Measurements from ENCODE around the gene APOL4.
"Not testable (repeated sequence)": the region's sequence is repeated elsewhere in the genome, so short reads cannot be mapped to it uniquely, and the experiment has no call there.

Gene APOL4

GRCh38 chr22:36180928-36181327 is 20.7 kb downstream of the APOL4 start:
- DNase-seq, result no peak

DNA sequence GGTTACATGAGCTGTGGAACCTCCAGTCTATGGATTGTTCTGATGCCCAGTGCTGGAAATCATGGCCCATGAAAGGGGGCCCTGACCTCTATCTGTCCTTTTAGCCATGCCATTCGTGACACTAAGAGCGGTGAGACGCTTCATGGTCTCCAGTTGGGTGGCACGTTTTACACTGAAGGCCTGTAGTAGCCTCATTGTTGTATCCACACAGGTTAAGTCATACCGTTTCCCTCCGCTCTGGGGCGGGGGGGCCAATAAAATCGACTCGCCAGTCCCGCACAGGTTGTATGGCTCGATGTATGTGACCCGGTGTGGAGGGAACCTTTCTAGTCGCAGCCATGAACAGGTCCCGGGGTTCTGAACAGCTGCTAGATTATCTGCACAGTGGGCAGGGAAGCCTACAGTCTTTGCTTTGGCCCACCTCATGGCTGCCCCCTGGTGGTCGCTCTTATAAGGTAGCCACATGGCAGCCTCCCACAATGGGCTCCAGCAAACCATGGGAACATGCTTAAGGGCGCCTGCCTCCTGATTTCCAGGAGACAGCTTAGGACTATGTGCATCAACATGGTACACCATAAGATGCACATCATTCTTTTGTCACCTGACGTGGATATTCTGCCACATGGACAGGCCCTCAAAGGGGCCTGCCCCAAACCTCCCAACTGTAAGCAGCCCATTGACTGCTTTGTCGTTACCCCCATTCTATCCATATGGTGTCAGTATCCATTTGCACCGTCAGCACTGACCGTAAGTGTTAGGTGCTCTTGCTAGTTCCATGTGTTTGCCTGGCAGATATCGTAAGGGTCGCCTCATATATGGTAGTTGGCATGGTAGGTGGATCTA is 21.4 kb downstream of the APOL4 start:
- peak; percentile 54 to 84 (median 78) for DNase-seq

- DNase-seq, result no peak
Observed at GRCh38 chr22:36177160-36177559, 24.4 kb downstream of the APOL4 start.

DNA sequence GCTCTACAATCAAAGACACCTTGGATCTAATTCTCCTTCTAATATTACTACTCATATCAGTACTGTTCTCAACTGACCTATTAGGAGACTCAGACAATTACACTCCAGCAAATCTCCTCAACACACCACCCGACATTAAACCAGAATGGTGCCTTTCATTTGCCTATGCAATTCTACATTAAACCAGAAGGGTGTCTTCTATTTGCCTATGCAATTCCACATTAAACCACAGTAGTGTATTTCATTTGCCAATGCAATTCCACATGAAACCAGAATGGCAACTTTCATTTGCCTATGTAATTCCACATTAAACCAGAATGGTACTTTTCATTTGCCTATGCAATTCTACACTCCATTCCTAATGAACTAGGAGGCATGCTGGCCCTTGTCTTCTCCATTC is 25.7 kb downstream of the APOL4 start:
- DNase-seq, result no peak

DNA sequence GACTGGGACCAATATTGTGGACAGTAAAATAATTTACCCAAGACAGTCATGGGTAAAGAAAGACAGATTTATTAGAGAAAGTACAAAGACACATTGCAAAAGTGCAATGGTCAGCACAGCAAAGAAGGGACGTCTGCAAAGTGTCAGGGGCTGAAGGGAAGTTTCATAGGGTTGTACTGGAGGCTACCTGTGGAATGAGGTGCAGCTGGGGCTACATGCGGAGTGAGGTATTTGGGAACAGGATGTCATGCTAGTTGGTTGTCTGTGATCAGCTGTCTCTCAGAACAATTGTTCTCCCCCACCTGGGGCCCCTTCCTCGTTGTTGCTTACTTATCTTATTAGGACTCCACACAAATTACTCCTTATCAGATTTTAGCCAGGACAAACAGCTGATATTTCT is 29.7 kb downstream of the APOL4 start:
- DNase-seq, result no peak

DNA sequence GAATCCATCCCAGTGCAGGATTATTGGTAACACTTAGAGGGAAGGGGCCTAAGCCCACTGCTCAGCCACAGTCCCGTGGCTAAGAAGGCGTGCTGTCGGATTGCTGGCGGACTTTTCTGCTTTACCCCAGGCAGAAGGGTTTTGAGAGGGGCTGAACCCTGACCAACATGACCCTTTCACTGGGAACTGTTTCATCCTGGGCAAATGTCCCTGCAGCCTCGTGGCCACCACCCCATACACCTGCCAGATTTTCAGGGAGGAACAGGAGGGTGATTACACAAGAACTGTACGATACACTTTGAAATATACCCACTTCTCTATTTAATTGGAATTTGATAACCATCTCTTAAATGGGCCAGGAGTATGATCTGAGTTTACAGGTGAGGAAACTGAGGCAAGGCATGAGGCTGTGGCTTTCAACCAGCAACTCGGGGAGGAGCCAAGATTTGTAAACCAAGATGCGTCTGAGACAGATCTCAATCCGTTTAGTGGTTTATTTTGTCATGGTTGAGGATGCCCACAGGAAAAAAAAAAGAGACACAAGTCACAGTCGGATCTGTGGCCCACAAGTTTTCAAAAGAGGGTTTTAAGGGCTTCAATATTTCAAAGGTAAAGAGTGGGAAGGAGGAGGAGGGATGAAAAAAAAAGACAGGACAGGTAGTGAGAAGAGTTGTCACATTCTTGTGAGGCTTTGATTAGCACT is 34.9 kb downstream of the APOL4 start:
- peak in 4 of 6 experiments; percentile 8 to 77 (median 56) for DNase-seq

GRCh38 chr22:36166086-36166485 is 35.5 kb downstream of the APOL4 start:
- peak in 1 of 6 experiments; percentile 8 for DNase-seq

GRCh38 chr22:36165141-36165540 is 36.5 kb downstream of the APOL4 start:
- DNase-seq, result no peak

GRCh38 chr22:36164621-36165020 is 37.0 kb downstream of the APOL4 start:
- no peak for DNase-seq

DNA sequence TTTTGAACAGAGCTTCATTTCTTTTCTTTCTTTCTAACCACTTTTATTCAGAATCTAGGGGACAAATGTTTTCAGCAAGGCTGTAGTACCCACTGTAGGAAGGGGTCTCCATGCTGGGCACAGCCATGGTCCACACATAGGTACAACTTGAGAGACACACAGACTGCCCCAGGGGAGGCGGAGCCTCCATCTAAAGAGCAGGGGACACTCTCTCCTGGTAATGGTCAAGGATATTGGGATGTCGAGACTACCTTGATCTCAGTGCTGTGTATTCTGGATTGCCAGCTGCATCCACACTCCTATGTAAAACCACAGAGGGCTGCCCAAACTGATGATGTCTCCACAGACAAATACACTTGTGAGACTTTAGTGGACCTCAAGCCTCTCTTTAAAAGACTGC is 38.1 kb downstream of the APOL4 start:
- DNase-seq, result no peak

DNA sequence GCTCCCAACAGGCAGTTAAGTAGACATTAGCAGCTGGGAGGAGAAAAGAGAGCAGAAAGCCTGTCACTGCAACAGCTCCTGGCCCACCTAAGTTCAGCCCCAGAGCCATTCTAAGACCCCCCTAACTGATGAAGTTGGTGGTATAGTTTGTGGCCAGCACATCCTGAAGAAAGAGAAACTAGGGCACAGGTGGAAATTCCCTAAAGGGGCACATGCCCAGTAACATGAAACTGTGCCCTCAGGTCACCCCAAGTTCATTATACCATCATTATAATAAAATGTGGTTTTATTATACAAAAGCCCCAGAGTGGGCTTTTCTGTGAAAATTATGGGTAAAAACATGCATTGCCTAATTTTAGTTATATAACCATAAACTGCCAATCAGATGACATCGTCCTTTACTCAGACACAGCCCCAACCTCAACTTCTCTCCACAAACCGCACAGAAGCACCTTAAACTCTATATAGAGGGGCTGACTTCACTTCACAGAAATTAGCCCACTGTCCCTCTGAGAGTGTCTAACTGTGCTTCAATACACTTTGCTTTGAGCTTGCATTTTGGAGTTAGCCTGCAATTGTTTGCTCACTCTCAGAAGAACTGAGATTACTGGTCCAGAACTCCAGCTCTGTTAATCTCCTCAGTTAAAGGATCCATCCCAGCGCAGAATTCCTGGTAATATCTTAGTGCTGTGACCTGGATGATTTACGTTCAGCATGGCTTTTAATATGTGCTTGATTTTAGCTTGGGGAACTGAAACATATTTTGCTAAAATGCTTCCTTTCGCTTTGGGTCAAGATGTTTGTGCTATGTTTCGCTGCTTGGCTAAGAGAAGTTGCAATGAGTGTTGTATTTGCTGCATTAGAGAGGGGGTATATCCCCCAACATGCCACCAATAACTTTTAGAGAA is 39.2 kb downstream of the APOL4 start:
- peak in 4 of 6 experiments; percentile 7 to 27 (median 22) for DNase-seq

GRCh38 chr22:36161793-36162126 is 39.8 kb downstream of the APOL4 start:
- DNase-seq, result peak in 2 of 6 experiments; percentile 26 to 27

DNA sequence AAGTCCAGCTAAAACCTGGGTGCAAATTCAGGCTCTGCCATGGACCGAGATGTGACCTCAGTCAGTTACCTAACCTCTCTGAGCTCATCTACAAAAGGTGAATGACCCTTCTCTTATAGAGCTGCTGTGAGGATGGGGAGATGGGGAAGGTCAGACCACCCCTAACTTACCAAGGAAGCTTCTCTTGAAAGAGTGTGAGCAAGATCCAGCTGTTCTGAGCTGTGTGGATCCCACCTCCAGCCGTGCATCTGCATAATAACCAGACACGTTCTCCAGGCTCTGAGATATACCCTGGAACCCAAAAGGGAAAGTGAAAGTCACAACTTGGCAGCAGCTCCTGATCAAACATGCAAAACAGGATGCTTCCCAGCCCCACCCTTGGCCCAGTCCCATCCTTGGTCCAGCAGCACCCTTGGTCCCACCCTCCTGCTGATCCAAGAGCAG is 41.1 kb downstream of the APOL4 start, which contains the start of gene APOL3:
APOL3 (minus strand) TSS at position 257 of the 444 bp plus-strand sequence. CDS start 11,700 bp downstream, outside the sequence.
- DNase-seq, result peak; percentile 8 to 63 (median 46)

DNA sequence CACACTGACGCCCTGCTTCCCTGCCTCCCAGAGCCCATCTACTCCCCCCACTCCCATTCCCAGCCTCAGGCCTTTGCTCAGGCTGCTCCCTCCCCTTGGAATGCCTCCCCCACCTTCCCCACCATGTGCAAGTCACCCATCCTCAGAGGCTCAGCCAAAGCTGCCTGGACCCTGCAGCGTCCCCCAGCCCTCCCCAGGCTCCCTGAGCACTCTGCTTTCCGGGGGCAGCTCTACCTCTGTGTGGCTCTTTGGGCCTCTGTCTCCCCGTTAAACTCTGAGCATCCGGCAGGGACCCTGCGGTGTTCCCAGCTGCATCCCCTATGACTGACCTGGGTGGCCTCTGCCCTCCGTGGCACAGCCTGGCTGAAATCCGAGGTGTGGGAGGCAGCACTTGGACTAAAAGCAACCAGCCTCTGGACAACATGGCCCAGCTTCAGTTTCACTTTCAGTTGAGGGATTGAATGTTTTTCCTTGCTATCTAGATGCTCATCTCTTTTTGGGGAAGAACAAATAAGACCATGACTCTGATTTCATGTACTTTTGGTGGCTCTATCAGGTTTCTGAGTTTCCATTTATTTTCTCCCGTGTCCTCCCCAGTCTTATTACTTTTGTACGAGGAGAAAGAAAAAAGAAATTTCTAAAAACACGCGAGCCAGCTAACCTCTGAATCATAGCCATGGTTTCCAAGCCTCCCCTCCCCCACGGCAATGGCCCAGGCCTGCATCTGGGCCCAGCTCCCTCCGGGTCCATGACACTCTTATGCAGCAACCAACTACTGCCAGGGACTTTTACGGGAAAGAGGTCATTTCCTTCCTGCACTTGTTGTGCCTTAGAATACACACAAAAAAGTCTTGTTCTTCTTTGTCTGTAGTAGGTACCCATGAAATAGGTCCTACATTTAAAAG is 44.8 kb downstream of the APOL4 start:
- peak; percentile 48 to 60 (median 58) for DNase-seq

GRCh38 chr22:36156119-36156514 is 45.5 kb downstream of the APOL4 start:
- no peak for DNase-seq

- DNase-seq, result no peak
Observed at GRCh38 chr22:36155702-36156101, 45.9 kb downstream of the APOL4 start.

DNA sequence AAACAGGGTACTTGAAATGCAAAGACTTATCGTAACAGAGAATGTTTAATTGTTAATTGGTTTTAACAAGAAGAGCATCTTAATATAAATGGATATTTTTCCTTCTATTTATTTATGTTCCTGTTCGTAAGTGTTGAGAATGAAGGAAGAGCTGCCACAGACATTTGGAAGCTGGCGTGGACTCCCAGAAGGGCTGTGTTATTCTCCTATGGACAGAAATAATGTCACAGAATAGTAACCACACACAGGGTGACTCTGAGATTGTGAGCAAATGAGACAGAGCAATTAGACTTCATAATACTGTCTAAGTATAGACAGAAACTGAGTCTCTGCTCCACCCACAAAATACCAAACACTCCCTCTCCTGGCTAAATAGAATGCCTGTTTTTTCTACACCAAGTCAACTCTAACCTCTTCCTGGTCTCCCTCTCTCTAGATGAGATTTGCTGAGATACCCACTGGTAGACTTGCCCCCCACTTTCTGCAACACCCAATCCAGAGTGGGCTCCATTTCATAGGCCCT is 47.1 kb downstream of the APOL4 start:
- no peak for DNase-seq

DNA sequence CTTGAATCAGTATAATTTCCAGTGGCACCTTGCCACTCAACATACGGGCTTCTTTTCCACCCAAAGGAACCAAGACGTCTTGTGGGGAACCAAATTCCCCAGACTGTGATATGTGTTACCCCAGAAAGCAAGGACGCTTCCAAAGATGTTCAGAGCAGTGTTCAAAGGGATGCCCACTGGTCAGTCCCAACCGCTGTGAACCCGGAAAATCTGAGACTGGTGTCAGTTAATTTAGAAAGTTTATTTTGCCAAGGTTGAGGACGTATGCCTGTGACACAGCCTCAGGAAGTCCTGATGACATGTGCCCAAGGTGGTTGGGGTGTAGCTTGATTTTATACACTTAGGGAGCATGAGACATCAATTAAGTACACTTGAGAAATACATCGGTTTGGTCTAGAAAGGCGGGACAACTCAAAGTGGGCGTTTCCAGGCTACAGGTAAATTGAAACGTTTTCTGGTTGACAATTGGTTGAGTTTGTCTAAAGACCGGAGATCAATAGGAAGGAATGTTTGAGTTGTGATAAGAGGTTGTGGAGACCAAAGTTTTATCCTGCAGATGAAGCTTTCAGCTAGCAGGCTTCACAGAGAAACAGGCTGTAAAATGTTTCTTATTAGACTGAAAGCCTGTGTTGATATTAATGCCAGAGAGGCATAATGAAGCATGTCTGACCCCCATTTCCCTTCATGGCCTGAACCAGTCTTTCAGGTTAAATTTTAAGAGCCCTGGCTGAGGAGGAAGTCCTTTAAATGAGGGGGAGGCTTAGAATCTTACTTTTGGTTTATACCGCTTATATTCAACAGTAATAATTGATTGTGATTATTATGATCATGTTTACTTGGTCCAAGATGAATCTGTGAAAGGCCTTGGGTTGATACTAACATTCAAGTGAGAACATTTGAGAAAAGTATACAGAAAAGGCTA is 47.8 kb downstream of the APOL4 start:
- DNase-seq, result no peak

DNA sequence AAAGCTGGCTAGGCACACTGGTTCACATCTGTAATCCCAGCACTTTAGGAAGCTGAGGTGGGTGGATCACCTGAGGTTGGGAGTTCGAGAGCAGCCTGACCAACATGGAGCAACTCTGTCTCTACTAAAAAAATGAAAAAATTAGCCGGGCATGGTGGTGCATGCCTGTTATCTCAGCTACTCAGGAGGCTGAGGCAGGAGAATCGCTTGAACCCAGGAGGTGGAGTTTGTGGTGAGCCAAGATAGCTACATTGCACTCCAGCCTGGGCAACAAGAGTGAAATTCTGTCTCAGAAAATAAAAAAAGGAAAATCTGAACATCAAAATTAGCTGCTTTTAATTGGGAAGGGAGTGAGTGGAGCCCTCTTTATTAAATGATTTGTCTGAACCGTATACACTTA is 48.8 kb downstream of the APOL4 start:
- not testable (repeated sequence) for DNase-seq

DNA sequence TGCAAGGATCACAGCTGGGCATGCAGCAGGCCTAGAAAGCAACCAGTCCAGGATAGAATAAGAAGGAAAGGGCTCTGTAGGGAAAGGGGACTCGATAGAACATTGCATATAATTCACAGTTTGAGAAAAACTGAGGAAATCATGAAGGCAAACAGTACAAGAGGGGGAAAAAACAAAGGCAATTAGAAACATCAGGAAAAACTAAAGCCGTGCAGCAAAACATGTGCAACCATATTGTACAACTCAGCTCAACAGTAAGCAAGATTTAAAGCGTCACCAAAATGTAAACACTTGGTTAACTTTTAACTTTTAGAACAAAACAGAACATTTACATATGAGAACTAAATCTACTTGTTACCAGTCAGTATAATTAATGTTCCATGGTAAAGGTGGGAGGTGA is 49.5 kb downstream of the APOL4 start:
- DNase-seq, result no peak

Measured in stimulated activated naive CD4-positive, alpha-beta T cell (primary cell).